IMR-90 (cell line): ENCODE measurements around the gene NTM. TPM values are rescaled to one million over a fixed set of nuclear protein-coding genes. Genes with fewer than 3 reads are reported as not detected.

Experiments used
- ATAC-seq: fragments of 200-7000 bp; cut with Tn5 transposase; 2 replicates; pipeline ENCODE4 v1.9.1; 2020; ENCODE audit warnings: low read depth, mild to moderate bottlenecking, moderate library complexity
- BruUV-seq: library from RNA; stranded (reverse); fragments of 400-500 nt; replicated peaks from 2 replicates; lab custom pipeline; 2021; lab: Mats Ljungman, UMichigan
- CTCF ChIA-PET: fragments of 300-600 bp; formaldehyde crosslinking; extraction: SDS; loops from one replicate; lab custom pipeline; 2021; ENCODE audit warnings: antibody characterized with exemption; lab: Yijun Ruan, JAX
- POLR2A ChIA-PET: fragments of 300-600 bp; sonication (Branson Sonifier 250); formaldehyde crosslinking; loops from one replicate; lab custom pipeline; 2022; ENCODE audit warnings: antibody characterized with exemption; ENCODE audit not compliant: unreplicated experiment; lab: Charles Lee
- DNase-seq: peaks from one replicate; pipeline ENCODE4 v3.0.0; 2013
- H2AFZ ChIP-seq: replicated peaks from 2 replicates; pipeline ENCODE3; 2013; ENCODE audit warnings: low read length, mild to moderate bottlenecking; ENCODE audit not compliant: poor library complexity
- H2AK5ac ChIP-seq: 2 replicates; pipeline ENCODE4 v1.6.1; 2013; ENCODE audit warnings: low read depth, low read length, inconsistent platforms
- H2AK9ac ChIP-seq: replicated peaks from 2 replicates; pipeline ENCODE3; 2013; ENCODE audit warnings: mild to moderate bottlenecking, low read depth, low read length, moderate library complexity; ENCODE audit not compliant: poor library complexity
- H2BK120ac ChIP-seq: 2 replicates; pipeline ENCODE4 v1.6.1; 2013; ENCODE audit warnings: low read depth, low read length, inconsistent platforms
- H2BK15ac ChIP-seq: 3 replicates; pipeline ENCODE4 v1.6.1; 2013; ENCODE audit warnings: low read depth, low read length, inconsistent platforms
- H2BK20ac ChIP-seq: 2 replicates; pipeline ENCODE4 v1.6.1; 2013; ENCODE audit warnings: low read depth, mild to moderate bottlenecking, inconsistent platforms, low read length, moderate library complexity
- H2BK5ac ChIP-seq: 2 replicates; pipeline ENCODE4 v1.6.1; 2013; ENCODE audit warnings: mild to moderate bottlenecking, low read depth, low read length, inconsistent platforms; ENCODE audit not compliant: poor library complexity, severe bottlenecking
- H3K14ac ChIP-seq: replicated peaks from 2 replicates; pipeline ENCODE4 v1.6.1; 2013; ENCODE audit warnings: low read depth, low read length, inconsistent platforms
- H3K18ac ChIP-seq: 2 replicates; pipeline ENCODE4 v1.6.1; 2013; ENCODE audit warnings: low read depth, low read length, control low read depth
- H3K23ac ChIP-seq: 2 replicates; pipeline ENCODE4 v1.6.1; 2013; ENCODE audit warnings: low read depth, low read length, inconsistent platforms
- H3K27ac ChIP-seq: 2 replicates; pipeline ENCODE4 v1.5.1; 2013; ENCODE audit warnings: mild to moderate bottlenecking, control low read depth, low read length; ENCODE audit not compliant: insufficient read depth
- H3K27me3 ChIP-seq: 2 replicates; pipeline ENCODE4 v1.6.1; 2013; ENCODE audit warnings: low read length; ENCODE audit not compliant: control insufficient read depth, insufficient read depth
- H3K36me3 ChIP-seq: 2 replicates; pipeline ENCODE4 v1.6.1; 2013; ENCODE audit warnings: low read length, mixed read lengths; ENCODE audit not compliant: control insufficient read depth, insufficient read depth
- H3K4ac ChIP-seq: 2 replicates; pipeline ENCODE4 v1.6.1; 2013; ENCODE audit warnings: low read depth, low read length, inconsistent platforms
- H3K4me1 ChIP-seq: 2 replicates; pipeline ENCODE4 v1.6.1; 2013; ENCODE audit warnings: low read length, mixed read lengths; ENCODE audit not compliant: control insufficient read depth, insufficient read depth
- H3K4me2 ChIP-seq: 2 replicates; pipeline ENCODE4 v1.6.1; 2013; ENCODE audit warnings: low read depth, mild to moderate bottlenecking, control low read depth, low read length, moderate library complexity
- H3K4me3 ChIP-seq: 2 replicates; pipeline ENCODE4 v1.5.1; 2013; ENCODE audit warnings: low read depth, mild to moderate bottlenecking, control low read depth, low read length, moderate library complexity; ENCODE audit not compliant: insufficient read depth
- H3K56ac ChIP-seq: 2 replicates; pipeline ENCODE4 v1.6.1; 2013; ENCODE audit warnings: low read length, inconsistent platforms; ENCODE audit not compliant: insufficient read depth; ENCODE audit errors: extremely low read depth
- H3K79me1 ChIP-seq, 2 experiments: 2 replicates each; pipeline ENCODE4 v1.6.1; 2013; ENCODE audit warnings: low read length in 2 of 2, inconsistent platforms in 1 of 2, low read depth in 1 of 2
- H3K9ac ChIP-seq: 2 replicates; pipeline ENCODE4 v1.6.1; 2013; ENCODE audit warnings: low read depth, low read length, control low read depth
- H3K9me1 ChIP-seq: 2 replicates; pipeline ENCODE4 v1.6.1; 2013; ENCODE audit warnings: low read length, inconsistent platforms; ENCODE audit not compliant: insufficient read depth
- H3K9me3 ChIP-seq: 2 replicates; pipeline ENCODE4 v1.6.1; 2013; ENCODE audit warnings: low read length; ENCODE audit not compliant: control insufficient read depth, insufficient read depth
- H4K20me1 ChIP-seq: 2 replicates; pipeline ENCODE4 v1.6.1; 2013; ENCODE audit warnings: low read length, inconsistent platforms; ENCODE audit not compliant: insufficient read depth
- H4K5ac ChIP-seq: 2 replicates; pipeline ENCODE4 v1.6.1; 2013; ENCODE audit warnings: mild to moderate bottlenecking, low read depth, low read length, control low read depth
- H4K8ac ChIP-seq, 2 experiments: 2 replicates each; pipeline ENCODE4 v1.6.1; 2013; ENCODE audit warnings: low read depth in 2 of 2, low read length in 2 of 2, control low read depth in 1 of 2, inconsistent platforms in 1 of 2
- H4K91ac ChIP-seq: 2 replicates; pipeline ENCODE4 v1.6.1; 2013; ENCODE audit warnings: low read depth, low read length, inconsistent platforms; ENCODE audit not compliant: insufficient read depth
- BHLHE40 ChIP-seq: fragments of 150-350 bp; IDR thresholded peaks from 2 replicates; pipeline ENCODE4 v1.6.1; 2016; ENCODE audit warnings: mild to moderate bottlenecking, low read depth, low read length
- CEBPB ChIP-seq: IDR thresholded peaks from 2 replicates; pipeline ENCODE4 v1.6.1; 2012; ENCODE audit warnings: low read depth, low read length, improper control_type of control experiment
- CHD1 ChIP-seq: IDR thresholded peaks from 2 replicates; pipeline ENCODE4 v1.6.1; 2012; ENCODE audit warnings: low read depth, low read length, improper control_type of control experiment
- FOS ChIP-seq: fragments of 150-350 bp; IDR thresholded peaks from 2 replicates; pipeline ENCODE4 v1.6.1; 2016; ENCODE audit warnings: low read depth, low read length
- MAFK ChIP-seq: IDR thresholded peaks from 2 replicates; pipeline ENCODE4 v1.6.1; 2012; ENCODE audit warnings: low read depth, low read length, improper control_type of control experiment
- MAZ ChIP-seq: IDR thresholded peaks from 2 replicates; pipeline ENCODE4 v1.6.1; 2012; ENCODE audit warnings: low read depth, mild to moderate bottlenecking, low read length, improper control_type of control experiment, moderate library complexity, borderline replicate concordance
- MXI1 ChIP-seq: IDR thresholded peaks from 2 replicates; pipeline ENCODE4 v1.6.1; 2012; ENCODE audit warnings: low read depth, mild to moderate bottlenecking, low read length, moderate library complexity, borderline replicate concordance
- NFE2L2 ChIP-seq: fragments of 150-350 bp; IDR thresholded peaks from 2 replicates; pipeline ENCODE4 v1.6.1; 2016; ENCODE audit warnings: low read depth, mild to moderate bottlenecking, low read length
- POLR2A ChIP-seq: IDR thresholded peaks from 2 replicates; pipeline ENCODE4 v1.6.1; 2012; ENCODE audit warnings: mild to moderate bottlenecking, low read depth, low read length
- RAD21 ChIP-seq: IDR thresholded peaks from 2 replicates; pipeline ENCODE4 v1.6.1; 2012; ENCODE audit warnings: low read length, improper control_type of control experiment
- RCOR1 ChIP-seq: IDR thresholded peaks from 2 replicates; pipeline ENCODE4 v1.6.1; 2012; ENCODE audit warnings: mild to moderate bottlenecking, low read length, improper control_type of control experiment; ENCODE audit not compliant: insufficient replicate concordance
- RFX5 ChIP-seq: IDR thresholded peaks from 2 replicates; pipeline ENCODE4 v1.8.0; 2012; ENCODE audit warnings: low read depth, mild to moderate bottlenecking, low read length, moderate library complexity
- SMC3 ChIP-seq: fragments of 150-350 bp; IDR thresholded peaks from 2 replicates; pipeline ENCODE4 v1.6.1; 2016; ENCODE audit warnings: low read depth, mild to moderate bottlenecking, antibody characterized with exemption, low read length, moderate library complexity
- WGBS, 2 experiments: methylation state at CpG; one replicate each; pipeline versions ENCODE4 v1.1.5 to v1.1.7; 2013; ENCODE audit warnings: missing lambda C conversion rate in 2 of 2; ENCODE audit not compliant: insufficient read length in 1 of 2; ENCODE audit errors: extremely low coverage in 2 of 2; 5-methylcytosine and 5-hydroxymethylcytosine counted together
- dilution Hi-C: fragments of 300-500 bp; cut with HindIII; formaldehyde crosslinking; loops from one replicate; pipeline ENCODE4 v1.14.3; 2018; ENCODE audit warnings: low sequenced_read_pairs; ENCODE audit not compliant: unreplicated experiment
- in situ Hi-C: fragments of 300-500 bp; cut with MboI; formaldehyde crosslinking; loops from 3 replicates; pipeline ENCODE4 v1.14.3; 2019; ENCODE audit warnings: low sequenced_read_pairs, inconsistent platforms, mixed read lengths
- intact Hi-C: fragments of 100-400 bp; cut with micrococcal nuclease; formaldehyde crosslinking; loops from 2 replicates; pipeline ENCODE4 v1.10.0; 2022
- polyA plus RNA-seq, 3 experiments: library from polyadenylated mRNA; depleted of rRNA; stranded (reverse); fragments of >200 nt; gene quantifications; 2 replicates each; pipeline ENCODE4 v1.2.3, GENCODE V29; 2012; ENCODE audit warnings: low replicate concordance in 1 of 3
- total RNA-seq: library from RNA; depleted of rRNA; stranded (reverse); fragments of >200 nt; gene quantifications from 2 replicates; pipeline ENCODE4 v1.2.3, GENCODE V29; 2012
- TF ChIP-seq, protein P1 (sequence below): conservative IDR thresholded peaks from 2 replicates; pipeline ENCODE4 v1.5.1; 2012; ENCODE audit warnings: mild to moderate bottlenecking, low read depth, low read length, improper control_type of control experiment

Gene NTM
- total and polyA plus RNA-seq, 2 of the 4 experiments (the other 2 are of a cell fraction): 19.5 to 25.5 TPM

DNA sequence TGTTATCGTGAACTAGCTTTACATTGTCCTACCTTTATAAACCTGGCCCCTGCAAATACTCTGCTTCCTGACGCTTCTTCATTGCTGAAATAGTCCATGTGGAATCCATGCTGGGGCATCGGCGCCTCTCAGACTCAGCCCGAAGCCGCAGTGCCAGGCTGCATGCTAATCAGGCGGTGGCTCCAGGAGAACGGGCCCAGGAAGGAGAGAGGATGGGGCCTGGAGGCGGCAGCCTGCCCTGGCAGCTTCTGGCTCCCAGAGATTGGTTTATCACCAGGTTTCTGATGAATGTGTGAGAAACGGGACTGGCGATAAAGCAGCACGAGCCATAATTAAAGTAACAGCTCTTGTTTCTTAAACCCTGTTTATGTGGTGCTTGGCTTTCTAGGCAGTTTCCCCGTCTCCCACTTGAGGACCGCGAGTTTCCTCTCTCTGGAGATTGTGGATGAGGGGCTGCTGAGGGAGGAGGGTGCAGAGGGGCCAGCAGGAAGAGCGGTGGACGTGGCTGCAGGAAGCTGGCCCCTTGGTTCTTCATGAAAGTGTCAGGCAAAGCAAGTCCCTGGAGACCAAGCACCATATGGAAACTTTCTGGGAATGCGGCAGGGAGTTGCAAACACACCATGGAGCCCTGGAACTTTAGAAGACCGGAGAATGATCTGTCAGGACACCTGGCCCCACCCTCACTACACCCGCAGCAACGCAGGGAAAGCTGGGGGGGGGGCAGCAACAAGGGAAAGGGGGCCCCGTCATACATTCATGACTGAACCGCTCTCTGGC is 93.4 kb downstream of the NTM start:
- Histone ChIP-seq H4K8ac (no peak overlapping the region), H3K56ac (no peak overlapping the region), H3K4me2 (no peak overlapping the region), H3K18ac (no peak overlapping the region), H3K23ac (no peak overlapping the region), H3K27ac (no peak overlapping the region), H2AK5ac (no peak overlapping the region), H3K27me3 (peaks cover 3% of the 10 kb centered on the region), H2BK15ac (no peak overlapping the region), H4K91ac (no peak overlapping the region), H2AFZ (no peak overlapping the region), H3K9me1 (no peaks in the 10 kb centered on the region), H2AK9ac (no peak overlapping the region), H4K20me1 (no peaks in the 10 kb centered on the region), H2BK5ac (no peak overlapping the region), H3K4me1 (no peaks in the 10 kb centered on the region), H3K4me3 (no peak overlapping the region), H3K36me3 (no peaks in the 10 kb centered on the region), H3K79me1 (no peaks in the 10 kb centered on the region), H3K14ac (no peak overlapping the region), H4K5ac (no peak overlapping the region), H3K9me3 (no peaks in the 10 kb centered on the region), H3K9ac (no peak overlapping the region), H3K4ac (no peak overlapping the region), H2BK120ac (no peak overlapping the region), H2BK20ac (no peak overlapping the region)
- POLR2A ChIA-PET: no interaction called here
- CTCF ChIA-PET: no interaction called here
- no peak for ATAC-seq
- dilution Hi-C loops (no loop called here), in situ Hi-C loops (no loop called here), intact Hi-C loops (no loop called here)
- TF ChIP-seq CHD1 (no peak), BHLHE40 (no peak), MAFK (no peak), MXI1 (no peak), POLR2A (no peak), NFE2L2 (no peak), RCOR1 (no peak), MAZ (no peak), CEBPB (no peak), RAD21 (no peak), RFX5 (no peak), SMC3 (no peak), FOS (no peak)
- TF ChIP-seq, protein P1, sequence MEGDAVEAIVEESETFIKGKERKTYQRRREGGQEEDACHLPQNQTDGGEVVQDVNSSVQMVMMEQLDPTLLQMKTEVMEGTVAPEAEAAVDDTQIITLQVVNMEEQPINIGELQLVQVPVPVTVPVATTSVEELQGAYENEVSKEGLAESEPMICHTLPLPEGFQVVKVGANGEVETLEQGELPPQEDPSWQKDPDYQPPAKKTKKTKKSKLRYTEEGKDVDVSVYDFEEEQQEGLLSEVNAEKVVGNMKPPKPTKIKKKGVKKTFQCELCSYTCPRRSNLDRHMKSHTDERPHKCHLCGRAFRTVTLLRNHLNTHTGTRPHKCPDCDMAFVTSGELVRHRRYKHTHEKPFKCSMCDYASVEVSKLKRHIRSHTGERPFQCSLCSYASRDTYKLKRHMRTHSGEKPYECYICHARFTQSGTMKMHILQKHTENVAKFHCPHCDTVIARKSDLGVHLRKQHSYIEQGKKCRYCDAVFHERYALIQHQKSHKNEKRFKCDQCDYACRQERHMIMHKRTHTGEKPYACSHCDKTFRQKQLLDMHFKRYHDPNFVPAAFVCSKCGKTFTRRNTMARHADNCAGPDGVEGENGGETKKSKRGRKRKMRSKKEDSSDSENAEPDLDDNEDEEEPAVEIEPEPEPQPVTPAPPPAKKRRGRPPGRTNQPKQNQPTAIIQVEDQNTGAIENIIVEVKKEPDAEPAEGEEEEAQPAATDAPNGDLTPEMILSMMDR: no peak
- no peak for DNase-seq
- no TSS peak for BruUV-seq
- 20% methylated on average over 6 of the region's 23 CpGs; no CpG with 5 or more reads in 1 of the 2 experiments for WGBS, 2 experiments
